ENCODE data around the gene MYH10.
"Not testable (repeated sequence)": the region's sequence is repeated elsewhere in the genome, so short reads cannot be mapped to it uniquely, and the experiment has no call there.

The MYH10 gene

DNA sequence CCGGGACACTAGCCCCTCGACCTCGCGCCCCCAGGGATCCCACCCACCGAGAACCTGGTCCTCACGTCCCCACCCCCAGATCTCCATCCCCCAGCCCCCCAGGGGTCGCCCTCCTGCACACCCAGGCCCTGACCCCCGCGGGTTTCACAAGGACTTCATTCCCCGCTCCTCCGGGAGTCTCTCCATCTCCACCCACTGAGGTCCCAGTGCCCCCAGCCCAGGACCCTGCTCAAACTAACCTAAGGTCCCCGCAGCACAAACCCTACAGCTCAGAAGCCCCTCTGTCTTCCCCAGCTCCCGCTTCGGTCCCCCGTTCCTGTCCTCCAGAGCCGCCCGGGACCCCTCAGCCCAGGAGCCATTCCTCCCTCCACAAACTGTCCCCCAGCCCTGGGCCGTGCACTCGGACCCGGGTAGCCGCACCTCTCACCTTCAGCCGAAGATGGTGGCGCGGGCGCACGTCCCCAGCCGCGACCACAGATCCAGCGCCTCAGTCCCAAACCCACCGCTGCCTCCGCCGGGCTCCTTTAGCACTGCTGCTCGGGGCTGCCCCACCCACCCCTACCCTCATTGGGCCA, at the start of gene MYH10:
Gene MYH10 (minus strand): TSS at position 499 of the 575 bp plus-strand sequence. CDS start 7,479 bp downstream, outside the sequence.
- DNase-seq = no peak

DNA sequence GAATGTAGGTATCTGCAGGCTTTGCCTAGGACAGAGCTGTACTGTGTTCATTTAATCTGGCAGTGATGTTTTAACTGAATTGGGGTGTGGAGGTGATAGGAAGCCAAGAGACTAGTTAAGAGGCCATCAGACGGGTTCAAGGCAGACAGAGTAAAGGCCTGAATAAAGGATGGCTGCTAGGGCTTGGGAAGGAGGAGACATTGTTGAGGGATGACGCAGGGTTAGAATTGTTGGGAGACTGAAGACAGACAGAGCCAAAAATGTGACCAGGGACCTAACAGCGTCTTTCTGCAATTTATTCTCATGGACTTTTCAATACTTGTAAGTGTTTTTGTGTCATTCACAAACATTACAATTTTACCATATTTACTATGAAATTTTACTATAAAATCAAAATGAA, 48.6 kb upstream of the MYH10 start:
- no peak for DNase-seq

DNA sequence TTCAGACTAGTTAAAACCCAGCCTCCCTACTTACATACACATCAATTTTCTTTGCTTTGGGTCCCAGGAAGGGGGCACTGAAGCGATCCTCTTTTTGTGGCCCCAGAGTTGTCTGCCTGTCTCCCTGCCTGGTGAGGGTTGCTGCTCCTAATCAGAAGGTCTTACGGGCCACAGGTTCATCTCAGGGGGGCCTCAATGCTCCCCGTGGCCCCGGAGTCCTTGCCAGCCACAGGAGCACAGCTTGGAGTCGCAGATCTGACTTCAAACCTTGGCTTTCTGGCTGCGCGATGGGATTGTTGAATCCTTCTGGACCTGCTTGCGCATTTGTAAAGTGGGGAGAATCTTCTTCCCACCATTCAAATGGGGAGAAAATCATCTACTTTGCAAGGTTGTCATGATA, 44.8 kb upstream of the MYH10 start:
- no peak for DNase-seq

DNA sequence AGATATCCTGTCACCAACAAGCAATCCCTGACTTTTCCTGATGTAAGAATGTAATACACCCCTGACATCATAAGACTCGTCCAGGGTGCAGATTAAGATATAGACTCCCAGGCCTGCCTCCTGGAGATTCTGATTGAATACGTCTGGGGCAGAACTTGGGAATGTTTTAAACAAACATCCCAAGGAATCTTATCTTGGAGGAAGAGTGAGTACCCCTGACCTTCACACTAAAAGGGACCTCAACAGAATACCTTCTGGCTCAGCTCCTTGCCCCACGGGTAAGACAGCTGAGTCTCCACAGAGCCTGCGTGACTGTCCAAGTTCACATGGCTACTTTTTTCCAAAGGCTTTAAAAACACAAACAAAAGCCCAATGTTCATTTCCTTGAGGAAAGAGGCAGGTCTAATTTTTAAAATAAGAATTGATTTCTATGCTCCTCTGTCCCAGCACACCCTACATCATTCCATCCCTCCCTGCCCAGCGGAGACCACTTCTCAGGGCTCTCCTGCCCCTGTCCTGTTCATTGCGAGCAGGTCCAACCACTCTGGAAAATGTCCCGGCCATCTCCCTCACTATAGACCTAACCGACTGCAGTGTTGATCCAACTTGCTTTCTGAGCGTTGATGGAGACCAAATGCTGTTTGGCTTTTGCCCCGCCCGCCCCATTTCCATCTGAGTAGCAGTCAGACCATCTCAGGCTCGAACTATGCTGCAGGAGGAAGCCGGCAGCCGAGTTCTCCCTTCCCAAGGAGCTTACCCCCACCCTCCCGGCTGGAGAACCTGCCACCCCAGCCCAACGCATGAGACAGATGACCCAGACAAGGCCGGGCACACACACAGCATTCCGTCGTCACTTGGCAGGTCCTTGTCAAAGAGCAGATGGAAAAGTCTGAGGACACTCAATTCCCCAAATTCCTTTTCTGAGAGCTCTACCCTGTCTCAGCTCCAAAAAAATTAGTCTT, 44.1 kb upstream of the MYH10 start:
- DNase-seq = no peak

DNA sequence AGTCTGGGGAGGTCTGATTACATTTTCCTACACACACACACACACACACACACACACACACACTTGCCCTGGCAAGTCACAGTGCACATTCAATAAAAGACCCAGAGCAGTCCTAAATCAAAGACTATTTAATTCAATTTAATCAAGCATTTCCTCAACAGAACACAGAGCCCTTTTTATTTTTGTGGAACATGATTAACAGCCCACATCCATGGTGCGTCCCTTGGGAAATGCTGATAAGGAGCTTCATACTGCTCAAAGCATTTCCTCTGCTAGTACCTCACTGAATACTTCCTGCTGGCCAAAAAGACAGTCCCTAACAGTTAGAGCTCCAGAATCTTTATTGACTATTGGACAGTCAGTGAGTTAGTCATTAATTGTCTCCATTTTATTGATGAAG, 43.1 kb upstream of the MYH10 start:
- DNase-seq = no peak

DNA sequence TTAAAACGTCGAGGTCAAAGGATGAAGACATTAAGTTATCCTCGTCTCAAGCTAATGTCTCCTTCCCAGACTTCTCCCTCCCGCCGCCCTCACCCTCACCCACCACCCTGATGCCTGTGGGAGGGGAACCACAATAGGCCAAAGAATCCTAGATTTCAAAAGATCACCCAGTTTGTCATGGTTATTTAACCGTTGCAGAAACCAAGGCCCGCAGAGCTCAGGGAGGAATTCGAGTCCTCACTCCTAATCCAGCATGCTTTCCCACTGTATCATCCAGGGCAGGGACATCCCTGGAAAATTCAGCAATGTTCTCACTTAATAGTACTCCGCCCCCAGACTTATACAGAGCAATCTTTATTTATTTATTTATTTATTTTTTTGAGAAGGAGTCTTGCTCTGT, 41.8 kb upstream of the MYH10 start:
- no peak for DNase-seq

DNA sequence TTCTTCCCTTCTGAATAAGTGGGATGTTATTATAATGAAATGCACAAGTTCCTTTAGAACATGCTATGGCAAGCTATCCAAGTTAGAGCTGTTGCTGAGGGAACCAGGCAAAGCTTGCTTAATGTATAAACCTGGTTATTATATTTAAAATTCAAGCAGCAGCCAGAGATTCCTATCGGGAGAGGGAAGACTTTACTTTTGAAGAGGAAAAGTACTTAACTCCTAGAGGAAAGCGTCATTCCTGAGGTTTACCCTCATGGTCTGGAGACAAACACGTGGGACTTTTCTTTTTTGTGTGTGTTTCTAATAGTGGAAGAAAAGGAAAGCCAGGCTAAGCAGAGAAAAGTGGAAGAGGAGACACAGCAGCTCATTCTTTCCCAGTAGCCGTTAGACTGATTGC, 39.9 kb upstream of the MYH10 start:
- DNase-seq = no peak

DNA sequence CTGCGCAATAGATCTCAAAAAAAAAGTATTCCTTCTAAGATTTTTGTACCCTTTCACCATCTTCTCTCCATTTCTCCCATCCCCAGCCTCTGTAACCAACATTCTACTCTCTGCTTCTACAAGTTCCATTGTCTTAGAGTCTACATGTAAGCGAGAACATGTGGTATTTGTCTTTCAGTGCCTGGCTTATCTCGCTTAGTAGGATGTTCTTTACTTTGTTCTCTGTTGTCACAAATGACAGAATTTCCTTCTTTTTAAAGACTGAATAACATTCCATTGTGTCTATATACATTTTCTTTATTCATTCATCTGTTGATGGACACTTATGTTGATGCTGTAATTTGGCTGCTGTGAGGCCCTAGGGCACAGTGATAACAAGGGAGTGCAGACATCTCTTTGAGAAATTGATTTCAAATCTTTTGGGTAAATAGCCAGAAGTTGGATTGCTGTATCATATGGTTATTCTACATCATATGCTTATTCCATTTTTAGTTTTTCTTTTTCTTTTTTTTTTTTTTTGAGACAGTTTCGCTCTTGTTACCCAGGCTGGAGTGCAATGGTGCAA, 37.7 kb upstream of the MYH10 start:
- no peak for DNase-seq

DNA sequence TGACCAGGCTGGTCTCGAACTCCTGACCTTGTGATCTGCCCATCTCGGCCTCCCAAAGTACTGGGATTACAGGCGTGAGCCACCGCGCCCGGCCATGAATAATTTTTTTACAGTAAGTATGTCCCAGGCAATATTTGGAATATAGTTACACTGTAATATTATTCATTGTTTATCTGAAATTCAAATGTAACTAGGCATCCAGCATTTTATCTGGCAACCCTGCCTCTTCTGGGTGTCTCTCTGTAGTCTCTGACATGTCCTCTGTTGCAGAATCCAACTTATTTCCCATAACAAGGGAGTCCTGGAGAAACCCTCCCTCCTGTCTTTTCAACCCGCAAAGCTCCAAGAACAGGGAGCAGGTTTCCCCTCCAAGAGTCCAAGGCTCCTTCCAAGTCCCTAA, 36.9 kb upstream of the MYH10 start:
- no peak for DNase-seq

DNA sequence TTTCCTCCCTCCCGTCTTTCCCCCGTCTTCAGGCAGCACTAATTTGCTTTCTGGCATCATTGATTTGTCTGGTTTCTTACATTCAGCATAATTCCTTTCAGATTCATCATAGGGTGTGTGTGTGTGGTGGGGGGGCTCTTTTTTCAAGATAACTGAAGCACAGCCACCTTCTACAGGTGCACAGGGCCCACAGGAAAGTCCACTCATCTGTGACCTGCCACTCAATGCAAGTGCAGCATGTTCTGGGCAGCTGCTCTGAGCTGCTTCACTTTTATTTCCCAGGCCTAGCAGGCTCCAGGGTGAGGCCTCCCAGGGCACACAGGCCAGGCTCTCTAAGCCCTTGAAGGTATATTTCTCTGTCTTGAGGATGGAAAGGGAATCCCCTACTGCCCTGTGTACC, 35.2 kb upstream of the MYH10 start:
- DNase-seq = no peak

DNA sequence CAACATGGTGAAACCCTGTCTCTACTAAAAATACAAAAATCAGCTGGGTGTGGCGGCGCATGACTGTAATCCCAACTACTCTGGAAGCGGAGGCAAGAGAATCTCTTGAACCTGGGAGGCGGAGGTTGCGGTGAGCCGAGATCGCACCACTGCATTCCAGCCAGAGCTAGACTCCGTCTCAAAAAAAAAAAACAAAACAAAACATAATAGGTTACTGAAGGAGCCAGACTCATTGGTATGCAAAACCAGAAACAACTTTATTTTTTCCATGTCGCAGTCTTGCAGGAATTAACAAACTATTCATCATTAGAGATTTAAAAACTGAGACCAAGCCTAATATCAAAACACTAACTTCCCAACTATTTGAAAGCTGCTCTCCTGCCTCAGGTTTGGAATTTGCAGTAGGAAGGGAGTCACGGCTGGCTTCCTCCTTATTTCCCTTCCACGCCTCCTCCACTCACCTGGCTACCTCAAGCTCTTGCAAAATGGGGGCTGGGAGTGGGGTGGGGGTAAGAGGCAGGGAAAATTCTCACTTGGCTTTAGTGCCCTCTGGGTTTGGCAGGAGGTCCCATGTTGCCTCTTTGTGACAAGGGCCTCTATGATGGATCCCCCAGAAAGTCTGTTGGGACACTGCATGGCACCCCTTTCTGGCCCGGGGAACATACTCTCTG, 34.1 kb upstream of the MYH10 start:
- no peak for DNase-seq

DNA sequence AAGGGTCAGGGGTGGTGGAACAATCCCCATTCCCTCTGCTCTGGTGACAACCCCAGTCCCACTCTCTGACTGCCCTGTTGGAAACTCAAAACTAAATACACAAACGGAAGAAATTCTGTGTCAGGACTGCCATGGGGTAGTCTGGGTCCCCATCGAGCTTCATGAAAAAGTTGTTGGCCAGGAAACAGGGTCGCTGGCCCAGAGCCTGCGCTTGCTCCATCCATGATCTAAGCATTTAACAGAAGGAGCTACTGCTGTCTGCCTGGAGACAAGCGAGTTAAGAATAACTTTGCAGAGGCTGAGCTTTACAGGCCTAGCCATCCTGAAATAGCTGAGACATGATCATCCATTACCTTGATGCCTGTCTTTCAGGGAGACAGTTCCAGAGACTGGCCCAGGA, 32.4 kb upstream of the MYH10 start:
- no peak for DNase-seq

DNA sequence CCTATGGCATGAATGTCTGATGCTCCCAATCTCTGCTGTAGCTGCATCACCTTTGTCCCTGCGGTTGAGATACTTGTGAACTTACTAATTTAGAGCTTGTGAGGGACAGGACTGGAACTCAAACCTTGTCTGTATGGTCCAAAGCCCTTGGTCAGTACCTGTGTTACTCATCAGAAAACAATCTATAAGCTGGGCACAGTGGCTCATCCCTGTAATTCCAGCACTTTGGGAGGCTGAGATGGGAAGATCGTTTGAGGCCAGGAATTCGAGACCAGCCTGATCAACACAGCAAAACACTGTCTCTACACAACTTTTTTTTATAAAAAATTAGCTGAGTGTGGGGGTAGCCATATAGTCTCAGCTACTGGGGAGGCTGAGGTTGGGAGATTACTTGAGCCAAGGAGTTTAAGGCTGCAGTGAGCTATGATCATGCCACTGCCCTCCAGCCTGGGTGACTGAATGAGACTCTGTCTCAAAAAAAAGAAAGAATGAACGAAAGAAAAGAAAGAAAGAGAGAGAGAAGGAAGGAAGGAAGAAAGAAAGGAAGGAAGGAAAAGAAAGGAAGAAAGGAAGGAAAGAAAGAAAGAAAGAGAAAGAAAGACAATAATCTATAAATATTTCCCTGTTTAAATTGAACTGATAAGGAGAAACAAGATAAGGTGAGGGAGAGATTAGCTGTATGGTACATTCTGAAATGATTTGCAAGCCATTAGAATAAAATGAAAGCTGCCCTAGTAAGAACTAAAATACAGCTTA, 31.7 kb upstream of the MYH10 start:
- DNase-seq = no peak

DNA sequence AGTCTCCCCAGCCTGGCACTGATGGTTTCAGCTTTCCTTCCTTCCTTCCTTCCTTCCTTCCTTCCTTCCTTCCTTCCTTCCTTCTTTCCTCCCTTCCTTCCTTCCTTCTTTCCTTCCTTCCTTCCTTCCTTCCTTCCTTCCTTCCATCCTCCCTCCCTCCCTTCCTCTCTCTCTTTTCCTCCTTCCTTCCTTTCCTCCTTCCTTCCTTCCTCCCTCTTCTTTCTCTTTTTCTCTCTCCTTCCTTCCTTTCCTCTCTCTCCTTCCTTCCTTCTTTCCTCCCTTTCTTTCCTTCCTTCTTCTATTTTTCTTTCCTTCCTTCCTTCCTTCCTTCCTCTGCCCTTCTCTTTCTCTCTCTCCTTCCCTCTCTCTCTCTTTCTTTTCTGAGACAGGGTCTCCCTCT, 30.2 kb upstream of the MYH10 start:
- not testable (repeated sequence) for DNase-seq

DNA sequence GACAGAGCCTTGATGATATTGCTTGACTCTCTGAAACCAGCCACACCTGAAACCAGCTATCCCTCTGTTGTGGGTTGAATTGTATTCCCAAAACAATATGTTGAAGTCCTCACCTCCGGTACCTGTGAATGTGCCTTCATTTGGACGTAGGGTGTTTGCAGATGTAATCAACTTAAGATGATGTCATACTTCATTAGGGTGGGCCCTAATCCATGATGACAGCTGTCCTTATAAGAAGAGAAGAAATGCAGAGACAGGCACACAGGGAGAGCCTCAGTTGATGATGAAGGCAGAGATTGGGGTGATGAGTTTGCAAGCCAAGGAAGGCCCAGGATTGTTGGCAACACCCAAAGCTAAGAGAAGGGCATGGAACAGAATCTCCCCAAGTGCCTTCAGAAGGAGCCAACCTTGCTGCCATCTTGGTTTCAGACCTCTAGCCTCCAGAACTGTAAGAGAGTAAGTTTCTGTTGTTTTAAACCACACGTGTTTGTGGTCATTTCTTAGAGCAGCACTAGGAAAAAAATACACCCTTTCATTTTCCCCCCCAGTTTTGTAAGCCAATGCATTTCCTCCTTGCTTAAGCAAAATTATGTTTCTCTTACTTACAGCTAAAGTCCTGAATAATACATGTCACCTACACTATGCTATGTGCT, 29.4 kb upstream of the MYH10 start:
- no peak for DNase-seq

DNA sequence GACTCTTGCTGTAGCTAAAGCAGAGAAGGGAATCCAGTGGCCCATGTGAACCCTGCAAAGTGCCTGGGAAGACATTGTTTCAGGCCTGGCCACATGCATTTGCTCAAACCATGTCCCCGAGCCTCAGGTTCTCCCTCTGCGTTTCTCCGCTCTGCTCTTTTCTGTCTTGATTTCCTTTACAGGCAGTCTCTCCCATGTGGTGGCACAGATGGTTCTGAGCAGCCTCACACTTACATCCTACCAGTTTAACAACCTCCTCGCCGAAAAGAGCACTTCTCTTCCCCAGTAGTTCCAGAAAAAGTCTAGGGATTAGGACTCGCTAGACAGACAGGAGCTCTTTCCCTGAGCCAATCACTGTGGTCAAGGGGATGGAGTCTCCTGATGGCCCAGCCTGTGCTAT, 28.3 kb upstream of the MYH10 start:
- DNase-seq = no peak

DNA sequence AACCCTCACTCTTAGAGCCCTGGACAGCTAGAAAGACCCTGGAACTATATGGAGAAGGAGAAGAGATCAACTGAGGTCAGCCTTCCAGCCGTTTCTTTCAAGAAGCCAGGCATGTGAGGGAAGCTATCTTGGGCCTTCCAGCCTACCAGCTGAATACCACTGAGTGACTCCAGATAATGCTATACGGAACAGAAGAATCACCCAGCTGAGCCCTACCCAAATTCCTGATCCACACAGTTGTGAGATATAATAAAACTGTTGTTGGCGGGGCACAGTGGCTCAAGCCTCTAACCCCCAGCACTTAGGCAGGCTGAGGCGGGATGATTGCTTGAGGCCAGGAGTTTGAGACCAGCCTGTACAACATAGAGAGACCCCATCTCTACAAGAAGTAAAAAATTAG, 26.2 kb upstream of the MYH10 start:
- no peak for DNase-seq

DNA sequence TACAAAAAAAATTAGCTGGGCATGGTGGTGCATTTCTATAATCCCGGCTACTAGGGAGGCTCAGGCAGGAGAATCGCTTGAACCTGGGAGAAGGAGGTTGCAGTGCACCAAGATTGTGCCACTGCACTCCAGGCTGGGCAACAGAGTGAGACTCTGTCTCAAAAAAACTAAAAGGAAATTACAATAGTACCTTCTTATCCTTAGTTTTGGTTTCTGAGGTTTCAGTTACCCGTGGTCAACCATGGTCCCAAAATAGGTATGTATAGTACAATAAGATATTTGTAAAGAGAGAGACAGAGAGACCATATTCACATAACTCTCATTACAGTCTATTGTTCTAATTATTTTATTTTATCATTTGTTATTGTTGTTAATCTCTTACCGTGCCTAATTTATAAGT, 24.3 kb upstream of the MYH10 start:
- no peak for DNase-seq

DNA sequence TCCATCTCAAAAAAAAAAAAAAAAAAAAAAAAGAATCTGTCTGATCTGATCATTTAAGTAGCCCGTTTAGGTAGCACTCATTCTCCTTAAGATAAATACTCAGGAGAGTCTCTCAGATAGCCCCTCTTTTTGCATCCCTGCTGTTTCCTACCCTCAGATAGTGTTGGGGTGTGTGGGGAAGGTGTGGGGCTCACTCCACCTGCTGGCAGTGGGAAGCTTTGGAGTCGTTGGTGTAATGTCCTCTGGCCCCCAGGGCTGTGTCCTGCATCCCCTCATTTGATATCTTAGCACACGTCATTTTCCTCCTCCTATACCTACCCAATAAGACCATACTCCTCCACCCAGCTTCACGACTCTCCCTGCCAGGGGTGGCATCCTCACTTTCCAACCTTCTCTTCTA, 20.5 kb upstream of the MYH10 start:
- no peak for DNase-seq

DNA sequence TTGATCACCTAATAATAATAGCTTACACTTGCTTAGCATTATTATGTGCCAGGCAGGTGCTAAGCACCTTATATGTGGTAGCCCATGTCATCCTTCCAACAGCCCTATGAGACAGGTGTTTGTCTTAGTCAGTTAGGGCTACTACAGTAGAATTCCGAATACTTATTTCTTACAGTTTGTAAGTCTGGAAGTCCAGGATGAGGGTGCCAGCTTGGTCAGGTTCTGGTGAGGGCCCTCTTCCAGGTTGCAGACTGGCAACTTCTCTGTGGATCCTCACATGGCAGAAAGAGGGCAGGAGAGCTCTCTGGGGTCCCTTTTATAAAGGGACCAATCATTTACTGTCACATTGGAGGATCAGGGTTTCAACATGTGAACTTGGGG, 19.6 kb upstream of the MYH10 start:
- DNase-seq = no peak

DNA sequence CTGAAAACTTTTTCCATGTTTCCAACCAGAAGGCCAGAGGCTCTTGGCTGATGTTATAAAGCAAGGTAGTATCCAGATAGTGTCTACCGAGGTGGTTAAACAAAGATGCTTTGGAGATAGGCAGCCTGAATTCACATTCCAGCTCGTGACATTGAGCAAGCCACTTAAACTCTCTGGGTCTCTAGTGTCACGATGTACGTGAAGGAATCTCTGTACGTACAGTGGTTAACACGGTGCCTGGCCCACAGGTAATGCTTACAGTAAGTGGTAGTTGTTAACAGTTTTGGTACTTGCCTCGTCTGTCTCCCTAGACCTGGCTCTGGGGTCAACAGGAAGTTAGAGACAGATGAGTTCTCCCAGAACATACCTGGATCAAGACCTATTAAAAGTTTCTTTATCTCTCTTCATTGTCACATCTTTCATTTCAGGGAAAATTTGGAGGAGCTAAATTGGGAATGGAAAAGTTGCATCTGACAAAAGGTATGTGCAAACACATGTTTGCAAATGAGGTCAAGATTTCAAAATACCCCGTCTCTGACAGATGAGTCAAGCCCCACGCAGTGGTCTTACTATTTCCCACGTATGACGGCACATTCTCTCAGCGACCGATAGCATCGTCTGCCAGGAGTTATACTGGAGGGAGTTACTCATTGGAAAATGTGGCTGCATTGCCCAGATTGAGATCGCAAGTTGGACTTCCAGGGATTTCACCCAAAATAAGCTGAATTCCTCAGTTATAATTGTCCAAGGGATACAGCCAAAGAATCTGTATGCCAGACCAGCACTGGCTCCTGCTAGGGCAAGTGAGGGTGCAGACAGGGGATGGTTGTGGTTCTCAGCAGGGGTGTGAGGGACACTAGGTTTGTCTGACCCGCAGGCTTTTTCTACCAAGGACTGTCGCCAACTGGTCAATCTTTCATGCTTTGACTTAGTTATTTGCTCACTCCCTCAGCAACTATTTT, 18.9 kb upstream of the MYH10 start:
- DNase-seq = no peak
